ENCODE results near the gene RSF1.
"Not testable (repeated sequence)": the region's sequence is repeated elsewhere in the genome, so short reads cannot be mapped to it uniquely, and the experiment has no call there.

RSF1 gene

DNA sequence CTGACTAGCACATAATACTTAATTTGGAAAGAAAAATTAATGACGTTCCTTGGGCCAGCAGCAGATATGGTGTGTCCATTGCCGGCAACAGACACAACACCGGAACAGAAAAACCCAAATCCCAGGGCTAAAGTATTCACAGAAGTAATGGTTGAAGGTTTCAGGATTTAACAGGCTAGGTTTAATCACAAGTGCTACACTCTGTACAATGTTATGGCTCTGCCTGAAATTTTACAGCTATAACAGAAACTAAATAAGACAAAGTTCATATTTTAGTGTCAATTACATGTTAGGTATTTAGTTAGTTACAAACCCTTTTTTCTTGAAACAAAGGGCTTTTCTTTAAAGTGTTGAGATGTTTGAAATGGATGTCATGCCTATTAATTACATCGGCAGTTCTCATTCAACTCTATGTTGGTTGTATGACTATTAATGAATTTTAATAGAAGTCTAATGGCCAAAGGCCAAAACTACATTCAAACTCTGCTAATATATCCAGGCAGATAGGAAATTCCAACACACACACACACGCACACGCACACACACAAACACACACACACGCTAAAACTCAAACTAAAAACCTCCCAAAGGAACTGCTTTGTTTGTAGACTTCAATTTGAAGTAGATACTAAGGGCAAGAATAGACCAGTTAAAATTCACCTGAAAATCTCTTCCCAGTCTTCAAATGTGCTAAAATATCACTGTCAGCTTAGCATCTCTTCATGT, 155.1 kb downstream of the RSF1 start:
- no peak for DNase-seq

DNA sequence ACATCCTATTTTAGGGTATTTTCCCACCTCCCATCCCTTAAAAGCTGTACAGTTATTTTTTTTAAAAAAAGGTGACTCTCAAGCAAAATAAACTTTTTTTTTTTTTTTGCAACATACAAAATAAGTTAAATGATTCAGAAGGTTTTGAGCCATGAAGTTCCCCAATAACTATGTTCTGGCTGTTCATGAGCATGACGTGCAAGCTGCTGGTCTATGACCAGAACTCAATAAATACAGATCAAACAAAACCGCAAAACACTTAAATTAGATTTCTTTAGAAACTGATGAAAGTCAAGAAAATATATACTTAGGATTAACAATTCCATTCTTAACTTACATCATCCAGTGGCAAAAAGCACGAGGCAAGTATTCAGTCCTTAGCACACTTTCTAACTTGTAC, 158.9 kb downstream of the RSF1 start:
- no peak for DNase-seq

DNA sequence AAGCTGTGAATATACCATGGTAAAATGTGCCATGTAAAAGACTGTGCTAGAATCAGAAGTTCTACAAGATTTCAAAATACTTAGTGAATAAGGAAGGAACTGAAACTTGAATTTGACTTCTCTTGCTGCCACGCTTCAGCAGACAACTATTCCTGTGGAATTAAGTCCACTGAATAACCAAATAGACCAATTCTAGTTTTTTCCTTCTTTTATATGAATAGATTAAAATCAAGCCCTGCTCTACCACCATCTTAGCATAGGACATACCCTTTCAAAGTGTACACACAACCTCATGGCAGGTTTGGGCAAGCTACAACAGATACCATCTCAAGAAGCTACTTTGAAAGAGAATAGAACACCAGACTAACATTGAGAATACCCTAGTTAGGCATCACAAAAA, 159.6 kb downstream of the RSF1 start:
- DNase-seq, result no peak

DNA sequence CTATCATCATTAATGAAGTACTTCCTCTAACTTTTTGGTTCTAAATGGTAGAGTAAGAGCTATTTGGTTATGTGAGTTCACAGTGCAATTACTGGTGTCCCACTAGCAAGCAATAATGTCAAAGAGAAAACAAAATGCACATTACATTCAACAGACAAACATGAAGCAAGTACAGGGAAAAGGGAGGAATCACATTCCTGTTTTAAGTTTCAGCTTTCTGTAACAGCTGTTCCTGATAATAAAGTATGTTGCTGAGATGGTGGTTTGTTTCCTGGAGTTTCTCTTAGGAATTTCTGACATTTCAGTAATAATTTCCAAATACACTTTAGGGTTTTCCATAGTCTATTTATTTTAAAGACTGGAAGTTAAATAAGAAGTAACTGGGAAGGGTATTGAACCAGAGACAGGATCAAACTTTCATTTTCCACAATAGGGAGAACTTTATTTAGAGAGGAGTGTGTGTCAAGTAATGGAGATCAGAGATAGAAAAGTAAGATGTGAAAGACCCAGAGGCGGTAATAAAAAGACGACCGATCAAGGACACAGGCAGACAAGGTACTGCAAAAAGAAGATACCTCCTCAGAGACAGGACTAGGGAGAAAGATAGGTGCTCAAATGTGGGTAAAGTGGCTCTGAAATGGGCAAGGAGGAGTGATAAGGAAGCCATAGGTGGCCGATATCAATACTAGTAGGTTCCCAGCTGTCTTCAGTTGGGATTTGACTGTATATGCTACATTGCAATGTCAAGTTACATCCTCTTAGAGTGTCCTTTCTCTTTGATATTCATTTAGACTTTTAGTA, 162.1 kb downstream of the RSF1 start:
- DNase-seq, result no peak

DNA sequence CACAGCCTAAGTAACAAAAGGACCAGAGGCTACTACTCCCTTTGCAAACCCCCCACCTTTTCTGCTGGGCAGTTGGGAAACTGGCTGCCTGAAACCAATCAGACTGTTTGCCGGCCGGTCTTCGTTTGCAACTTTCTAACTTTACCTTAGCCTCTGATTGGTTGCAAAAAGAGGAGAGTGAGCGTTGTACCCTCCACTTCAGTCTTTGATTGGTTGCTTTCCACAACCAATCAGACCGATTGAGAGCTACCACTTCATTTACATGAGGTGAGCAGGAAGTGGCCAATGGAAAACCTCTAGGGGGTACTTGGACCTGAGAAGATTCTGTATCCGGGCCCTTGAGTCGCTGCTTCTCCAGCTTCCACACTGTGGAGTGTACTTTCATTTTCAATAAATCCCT, 164.2 kb downstream of the RSF1 start:
- no peak for DNase-seq

DNA sequence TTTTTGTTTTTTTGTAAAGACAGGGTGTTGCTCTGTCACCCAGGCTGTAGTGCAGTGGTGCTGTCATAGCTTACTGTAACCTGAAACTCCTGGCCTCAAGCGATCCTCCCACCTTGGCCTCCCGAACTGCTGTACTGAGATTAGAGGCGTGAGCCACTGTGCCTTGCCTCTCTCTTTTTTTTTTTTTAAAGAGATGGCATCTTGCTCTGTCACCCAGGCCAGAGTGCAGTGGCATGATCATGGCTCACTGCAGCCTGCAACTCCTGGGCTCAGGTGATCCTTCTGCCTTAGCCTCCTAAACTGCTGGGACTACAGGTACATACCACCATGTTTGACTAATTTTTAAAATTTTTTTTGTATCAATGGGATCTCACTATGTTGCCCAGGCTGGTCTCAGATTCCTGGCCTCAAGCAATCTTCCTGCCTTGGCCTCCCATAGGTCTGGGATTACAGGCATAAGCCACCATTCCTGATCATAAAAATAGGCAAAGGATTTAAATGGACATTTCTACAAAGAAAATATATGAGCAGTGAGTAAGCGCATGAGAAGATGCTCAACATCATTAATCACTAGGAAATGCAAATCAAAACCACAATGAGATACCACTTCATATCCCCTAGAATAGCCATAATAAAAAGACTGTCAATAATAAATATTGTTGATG, 165.6 kb downstream of the RSF1 start:
- no peak for DNase-seq

DNA sequence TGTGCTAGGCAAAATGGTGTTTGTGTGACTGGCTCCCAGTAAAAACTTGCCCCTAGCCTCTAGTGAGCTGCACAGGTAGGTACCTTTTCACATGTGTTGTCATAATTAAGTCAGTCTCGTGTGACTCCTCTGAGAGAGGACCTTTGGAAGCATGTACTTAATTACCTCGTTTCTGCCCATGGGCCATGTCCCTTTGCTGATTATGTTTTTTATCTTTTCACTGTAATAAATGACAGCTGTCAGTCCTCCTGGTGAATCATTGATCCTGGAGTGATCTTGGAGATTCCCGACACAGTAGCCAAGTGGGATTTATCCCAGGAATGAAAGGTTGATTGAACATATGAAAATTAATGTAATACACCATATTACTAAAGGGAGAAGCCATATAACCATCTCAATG, 170.4 kb downstream of the RSF1 start:
- no peak for DNase-seq

DNA sequence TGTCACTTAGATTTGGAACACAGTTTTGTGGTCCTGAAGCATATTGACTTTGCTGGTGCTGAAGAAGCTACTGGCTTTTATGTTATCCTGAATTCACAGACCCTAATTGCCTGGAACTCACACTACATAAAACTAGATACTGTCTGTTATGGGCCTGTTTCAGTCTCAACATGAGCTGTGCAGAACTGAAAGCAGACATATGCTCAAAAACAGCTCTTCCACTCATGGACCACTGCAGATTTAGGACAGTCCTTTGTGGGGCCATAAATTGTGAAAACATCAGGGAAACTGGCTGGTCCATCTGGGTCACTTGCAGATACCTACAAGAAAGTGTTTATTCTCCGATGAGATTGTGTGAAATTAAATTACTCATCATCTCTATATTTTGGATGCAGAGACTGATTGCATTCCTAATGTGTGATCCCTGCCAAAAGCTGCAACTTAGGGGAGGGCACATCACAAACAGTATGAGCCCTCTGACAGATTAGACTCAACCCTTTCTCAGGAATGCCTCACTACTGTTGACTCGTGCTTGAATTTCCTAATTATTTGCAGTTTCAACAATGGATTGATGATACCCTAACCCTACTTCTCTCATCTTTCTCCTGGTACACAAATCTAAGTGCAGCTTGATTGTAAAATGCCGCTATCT, 172.7 kb downstream of the RSF1 start:
- DNase-seq, result no peak

DNA sequence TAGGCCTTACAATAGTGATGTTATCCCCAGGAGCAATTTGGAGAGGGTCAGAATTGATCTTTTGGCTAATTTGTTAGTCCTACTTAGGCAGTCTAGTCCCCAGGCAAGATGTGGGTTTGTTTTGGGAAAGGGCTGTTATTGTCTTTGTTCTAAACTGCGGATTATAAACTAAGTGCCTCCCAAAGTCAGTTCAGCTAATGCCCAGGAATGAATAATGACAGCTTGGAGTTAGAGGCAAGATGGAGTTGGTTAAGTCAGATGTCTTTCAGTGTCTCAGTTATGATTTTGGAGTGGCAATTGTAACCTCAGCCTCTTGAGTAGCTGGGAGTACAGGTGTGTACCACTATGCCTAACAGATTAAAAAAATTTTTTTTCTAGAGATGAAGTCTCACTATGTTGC, 175.6 kb downstream of the RSF1 start:
- no peak for DNase-seq

DNA sequence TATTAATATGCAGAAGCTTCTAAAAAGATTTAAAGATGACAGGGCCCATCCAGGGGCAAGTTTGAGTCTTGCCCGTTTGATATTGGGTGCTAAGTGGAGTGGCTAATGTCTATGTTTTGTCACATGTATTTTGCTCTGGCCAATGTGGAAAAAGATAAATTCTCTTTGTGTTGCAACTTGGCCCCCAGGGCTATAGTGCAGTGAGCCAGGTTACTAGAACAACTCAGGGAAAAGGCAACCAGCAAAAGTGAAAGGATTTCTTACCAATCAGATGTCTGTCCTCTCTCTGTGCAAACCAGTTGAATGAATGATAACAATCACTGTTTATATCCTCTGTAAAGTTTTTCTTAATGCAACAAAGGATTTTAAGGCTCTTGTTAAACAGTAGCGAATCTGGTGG, 178.3 kb downstream of the RSF1 start:
- DNase-seq, result no peak

DNA sequence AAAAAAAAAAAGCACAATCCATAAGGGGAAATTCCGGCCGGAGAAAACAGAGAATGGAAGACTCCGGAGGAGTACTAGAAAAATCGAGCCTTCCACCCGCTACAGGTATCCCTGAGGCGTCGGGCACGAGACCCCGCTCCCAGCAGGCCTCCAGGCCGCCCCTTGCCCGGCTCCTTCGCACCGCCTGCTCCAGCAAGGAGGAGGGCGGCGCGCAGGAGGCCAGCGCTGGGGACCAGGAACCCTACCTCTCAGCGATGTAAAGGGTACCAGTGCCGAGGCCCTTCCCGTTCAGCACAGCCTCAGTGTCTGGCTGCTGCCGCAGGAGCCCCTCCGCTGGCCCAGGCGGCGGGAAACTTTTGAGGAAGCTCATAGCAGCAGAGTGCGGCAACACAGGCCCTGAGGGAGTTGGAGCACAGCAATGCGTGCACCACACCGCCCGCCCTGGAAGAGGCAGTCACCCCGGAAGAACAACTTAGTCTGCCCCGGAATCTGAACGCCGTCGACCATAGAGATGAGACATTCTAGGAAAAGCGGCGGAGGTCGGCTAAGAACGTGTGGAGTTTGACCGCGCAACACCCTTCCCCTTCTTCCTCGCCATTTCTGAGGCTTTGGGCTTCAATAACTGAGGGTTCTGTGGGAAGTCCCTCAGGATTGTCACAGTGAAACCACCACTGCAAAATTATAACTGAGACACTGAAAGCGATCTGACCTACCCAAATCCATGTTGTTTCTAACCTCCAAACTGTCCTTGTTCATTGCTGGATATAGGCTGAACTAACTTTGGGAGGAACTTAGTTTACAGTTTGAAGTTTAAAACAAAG, 183.0 kb downstream of the RSF1 start, which contains the start of gene CLNS1A:
CLNS1A (minus strand) TSS at position 450 of the 821 bp plus-strand sequence; CDS start at position 370, 80 bp downstream.
- DNase-seq, result peak; percentile 69

DNA sequence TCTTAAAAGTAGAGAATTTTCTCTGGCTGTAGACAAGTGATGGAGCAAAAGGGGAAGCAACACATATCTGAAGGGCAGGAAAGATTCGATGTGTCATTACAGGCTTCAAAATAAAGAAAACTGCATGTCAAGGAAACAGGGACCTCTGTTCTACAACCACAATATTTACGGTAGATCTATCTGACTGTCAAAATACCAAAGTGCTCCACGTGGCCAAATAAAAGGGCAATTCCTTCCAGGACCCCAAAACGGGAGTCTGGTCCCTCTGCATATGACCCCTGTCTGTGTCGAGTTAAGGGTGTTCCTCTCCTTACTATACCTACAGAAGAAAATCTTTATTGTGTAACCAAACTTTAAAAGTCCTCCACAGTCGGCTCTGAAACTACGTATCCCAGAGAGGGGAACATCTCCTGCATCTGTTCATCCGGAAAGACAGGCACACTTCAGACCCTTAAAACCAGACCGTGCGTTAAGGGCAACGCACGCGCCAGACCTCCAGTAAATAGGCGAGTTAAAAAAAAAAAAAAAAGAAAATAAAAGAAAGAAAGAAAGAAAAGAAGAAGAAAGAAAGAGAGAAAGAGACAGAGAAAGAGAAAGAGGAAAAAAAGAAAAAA, 183.7 kb downstream of the RSF1 start:
- no peak for DNase-seq

DNA sequence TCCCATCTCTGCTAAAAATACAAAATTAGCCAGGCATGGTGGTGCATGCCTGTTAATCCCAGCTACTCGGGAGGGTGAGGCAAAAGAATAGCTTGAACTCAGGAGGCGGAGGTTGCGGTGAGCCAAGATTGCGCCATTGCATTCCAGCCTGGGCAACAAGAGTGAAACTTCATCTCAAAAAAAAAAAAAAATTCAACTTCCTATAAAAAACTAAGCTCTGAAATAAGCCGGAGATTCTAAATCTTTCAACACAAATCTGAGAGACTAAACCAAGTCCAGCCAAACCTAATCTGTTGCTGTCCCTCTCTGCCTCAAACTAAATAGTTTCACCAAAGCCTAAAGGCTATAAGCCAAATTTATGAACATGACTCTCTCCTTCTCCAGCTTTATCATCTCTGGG, 186.6 kb downstream of the RSF1 start:
- not testable (repeated sequence) for DNase-seq

DNA sequence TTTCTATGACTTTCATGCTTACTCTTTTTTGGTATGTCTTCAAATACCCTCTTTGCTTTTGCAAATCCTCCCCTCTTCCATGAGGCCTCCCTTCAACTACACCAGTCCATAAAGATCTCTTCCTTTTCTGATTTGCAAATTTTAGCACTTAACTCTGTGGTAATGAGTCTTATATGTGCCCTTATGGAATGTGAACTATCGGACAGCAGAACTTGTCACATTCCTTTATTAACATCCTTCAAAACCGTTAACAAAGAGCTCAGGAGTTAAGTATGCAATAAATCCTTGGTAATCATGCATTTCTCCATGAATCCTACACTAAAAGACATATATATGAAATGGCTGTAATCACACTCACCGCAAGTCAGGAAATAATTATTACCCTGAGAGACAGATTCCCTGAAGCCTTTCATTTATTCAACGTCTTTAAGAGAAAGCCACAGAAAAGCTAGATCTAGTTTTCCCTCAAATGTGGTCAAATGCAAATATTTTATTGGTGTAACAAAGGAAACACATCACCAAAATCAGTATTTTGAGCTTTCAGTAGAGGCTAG, 190.3 kb downstream of the RSF1 start:
- DNase-seq, result no peak

DNA sequence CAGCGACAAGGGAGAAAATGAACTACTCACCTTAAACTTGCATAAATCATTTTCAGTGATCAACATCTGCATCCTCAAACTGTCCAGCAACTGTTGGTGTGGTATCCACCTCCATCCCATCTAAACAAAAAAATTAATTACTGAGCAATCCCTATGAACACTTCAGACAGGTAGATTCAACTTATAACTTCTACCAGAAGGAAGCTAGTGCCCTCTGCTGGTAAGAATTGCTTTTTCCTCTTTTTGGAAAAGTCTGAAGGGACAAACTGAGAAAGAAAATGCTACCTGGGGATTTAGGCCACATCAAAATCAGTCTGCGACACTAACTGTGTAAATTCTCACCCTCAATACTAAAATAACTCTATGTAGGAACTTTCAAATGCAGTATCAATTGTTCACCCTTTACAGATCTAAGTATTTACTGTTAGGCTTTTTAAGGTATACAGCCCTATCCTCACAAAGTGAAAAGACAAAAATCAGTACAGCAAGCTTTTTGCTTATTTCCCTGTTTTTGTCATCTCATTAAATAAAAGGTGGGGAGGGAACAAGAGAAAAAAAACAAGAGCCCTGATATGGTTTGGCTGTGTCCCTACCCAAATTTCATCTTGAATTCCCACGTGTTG, 200.8 kb downstream of the RSF1 start:
- DNase-seq, result peak; percentile 25

DNA sequence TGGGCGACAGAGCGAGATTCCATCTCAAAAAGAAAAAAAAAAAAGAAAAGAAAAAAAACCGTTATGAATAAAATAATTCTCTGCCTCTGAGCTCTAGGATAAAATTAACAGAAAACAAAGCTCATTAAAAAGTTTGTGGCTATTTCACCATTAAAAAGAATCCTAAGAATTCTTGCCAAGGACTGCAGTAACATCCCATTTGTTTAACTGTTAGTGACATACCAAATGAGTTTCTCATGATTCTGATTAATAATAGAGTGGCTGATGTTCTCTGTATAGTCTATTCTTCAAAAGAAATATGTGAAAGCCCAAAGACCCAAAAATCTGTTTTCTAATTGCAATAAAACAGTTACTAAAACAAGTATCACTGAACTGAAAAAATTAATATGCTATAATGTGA, 202.6 kb downstream of the RSF1 start:
- no peak for DNase-seq

DNA sequence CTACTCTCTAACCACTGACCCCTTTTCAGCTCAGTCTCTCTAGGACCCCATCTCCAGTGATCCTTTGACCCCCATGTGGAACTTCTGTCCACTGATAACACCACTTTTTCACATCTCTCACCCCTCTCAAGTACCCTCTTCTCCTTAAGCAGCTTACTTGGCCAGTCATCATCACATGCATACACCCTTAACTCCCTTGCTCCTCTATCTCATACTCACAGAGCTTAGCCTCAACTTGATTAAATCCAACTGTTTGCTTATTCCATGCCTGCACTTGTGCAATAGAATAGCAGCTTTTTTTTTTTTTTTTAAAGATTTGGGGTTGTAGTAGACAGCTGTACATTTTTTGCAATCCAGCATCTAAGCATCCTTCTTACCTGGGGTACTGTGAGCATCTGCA, 208.6 kb downstream of the RSF1 start:
- no peak for DNase-seq

Data from NCI-H1417 treated with DMSO at 0.1 percent for 48 hours (cell line).